GM08714 (cell line): ENCODE results near the gene PROM1.

Experiments
- H3K4me3 ChIP-seq: fragments of 200-500 bp; sonication (Bioruptor generic); 2 replicates; pipeline ENCODE4 v1.5.1; 2014; ENCODE audit warnings: mild to moderate bottlenecking, low read length, inconsistent platforms
- ZNF274 ChIP-seq: IDR thresholded peaks from 2 replicates; pipeline ENCODE4 v1.6.1; 2012; ENCODE audit warnings: mild to moderate bottlenecking, low read depth, low read length

Gene PROM1

DNA sequence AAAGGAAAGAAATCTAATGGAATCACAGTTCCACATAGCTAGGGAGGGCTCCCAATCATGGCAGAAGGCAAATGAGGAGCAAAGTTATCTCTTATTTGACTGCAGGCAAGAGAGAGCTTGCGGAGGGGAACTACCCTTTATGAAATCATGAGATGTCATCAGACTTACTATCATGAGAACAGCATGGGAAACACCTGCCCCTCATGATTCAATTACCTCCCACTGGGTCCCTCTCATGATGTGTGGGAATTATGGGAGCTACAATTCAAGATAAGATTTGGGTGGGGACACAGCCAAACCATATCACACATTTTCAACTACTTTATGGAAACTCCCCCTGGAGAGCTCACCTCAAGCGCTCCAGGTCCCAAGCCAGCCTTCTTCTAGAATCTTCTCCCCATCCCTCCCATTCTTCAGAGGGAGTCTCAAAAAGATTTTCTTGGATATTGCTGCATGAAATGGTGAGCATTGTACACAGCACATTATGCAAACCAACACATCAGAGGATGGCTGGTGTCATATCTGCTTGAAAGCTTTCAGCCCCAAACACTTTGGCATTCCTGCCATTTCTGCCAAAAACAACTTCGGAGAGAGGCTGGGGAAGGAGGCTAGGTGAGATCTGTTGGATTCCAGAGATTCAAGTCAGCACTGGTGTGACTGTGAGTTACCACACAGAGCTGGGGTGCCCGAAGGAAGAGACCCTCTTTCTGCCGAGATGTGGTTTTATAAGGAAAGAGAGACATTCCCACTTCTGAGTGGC is 152.2 kb downstream of the PROM1 start:
- no peak overlapping the region for H3K4me3 ChIP-seq
- no peak for TF ChIP-seq ZNF274

DNA sequence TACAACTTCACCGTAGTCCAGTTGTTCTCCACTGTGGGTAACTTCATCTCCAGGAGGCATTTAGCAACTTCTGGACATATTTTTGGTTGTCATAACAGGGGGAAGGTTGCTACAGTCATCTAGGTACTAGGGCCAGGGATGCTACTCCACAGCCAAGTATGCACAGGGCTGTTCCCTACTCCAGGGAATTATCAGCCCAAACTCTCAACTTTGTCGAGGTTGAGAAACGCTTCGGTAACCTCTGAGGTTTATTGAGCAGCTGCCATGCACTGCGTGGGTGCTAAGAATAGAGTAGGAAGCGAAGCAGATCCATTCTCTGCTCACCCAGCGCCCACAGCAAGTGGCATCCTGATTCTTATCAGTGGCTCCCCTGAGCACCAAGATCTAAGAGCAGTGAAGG is 153.5 kb downstream of the PROM1 start:
- H3K4me3 ChIP-seq: no peak overlapping the region
- TF ChIP-seq ZNF274: no peak

GRCh38 chr4:15929540-15929939 is 154.3 kb downstream of the PROM1 start:
- no peak overlapping the region for H3K4me3 ChIP-seq
- no peak for TF ChIP-seq ZNF274

GRCh38 chr4:15928883-15929282 is 154.9 kb downstream of the PROM1 start:
- TF ChIP-seq ZNF274: no peak
- no peak overlapping the region for H3K4me3 ChIP-seq

DNA sequence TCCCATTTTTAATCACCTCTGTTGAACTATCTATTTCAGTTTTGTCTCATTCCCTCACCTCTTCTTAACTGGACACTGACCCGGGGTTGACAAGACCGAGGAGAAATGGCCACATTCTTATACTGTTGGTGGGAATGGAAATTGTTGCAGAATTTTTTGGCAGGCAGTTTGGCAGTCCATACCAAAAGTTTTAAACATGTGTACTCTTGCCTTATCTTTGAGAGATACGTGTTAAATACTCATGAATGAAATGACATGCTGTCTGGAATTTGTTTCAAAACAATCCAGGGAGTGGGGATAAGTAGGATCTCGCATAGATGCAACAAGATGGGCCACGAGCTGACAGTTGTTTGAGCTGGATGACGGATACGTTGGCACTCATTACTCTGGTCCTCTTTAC is 157.3 kb downstream of the PROM1 start:
- TF ChIP-seq ZNF274: no peak
- no peak overlapping the region for H3K4me3 ChIP-seq

DNA sequence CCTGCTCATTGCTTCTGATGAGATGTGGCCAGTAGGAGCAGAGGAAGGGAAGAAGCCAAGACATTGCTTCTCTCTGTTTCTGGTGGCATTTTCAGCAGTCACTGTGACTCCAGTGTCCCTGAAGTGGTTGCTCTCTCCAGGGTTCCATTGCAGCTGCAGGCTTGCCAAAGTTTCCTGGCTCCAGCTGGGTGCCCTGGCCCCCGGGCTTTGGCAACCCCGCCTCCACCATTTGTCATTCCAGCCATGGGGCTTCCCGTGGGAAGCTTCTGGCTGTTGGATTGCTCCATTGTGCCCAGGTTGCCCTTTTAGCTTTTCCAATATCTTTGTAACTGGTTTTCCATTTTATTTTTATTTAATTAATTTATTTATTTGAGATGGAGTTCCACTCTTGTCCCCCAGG is 158.0 kb downstream of the PROM1 start:
- TF ChIP-seq ZNF274: no peak
- no peak overlapping the region for H3K4me3 ChIP-seq

DNA sequence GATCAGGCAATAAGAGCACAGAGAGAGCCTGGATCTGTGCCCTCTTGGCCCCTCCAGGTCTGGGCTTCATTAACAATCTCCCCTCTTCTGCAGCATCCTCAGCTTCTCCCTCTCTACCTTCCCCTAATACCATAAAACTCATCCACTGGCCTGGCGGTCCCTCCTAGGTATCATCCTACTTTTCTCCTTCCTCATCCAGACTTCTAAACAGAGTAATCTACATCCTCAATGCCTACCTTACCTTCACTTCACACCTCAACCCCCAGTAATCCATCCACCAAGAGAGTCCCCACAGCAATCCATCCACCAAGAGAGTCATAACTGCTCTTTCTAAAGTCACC is 162.3 kb downstream of the PROM1 start:
- no peak overlapping the region for H3K4me3 ChIP-seq
- TF ChIP-seq ZNF274: no peak

GRCh38 chr4:15920723-15921591 is 162.9 kb downstream of the PROM1 start:
- no peak overlapping the region for H3K4me3 ChIP-seq
- TF ChIP-seq ZNF274: no peak

GRCh38 chr4:15918484-15919129 is 165.2 kb downstream of the PROM1 start:
- TF ChIP-seq ZNF274: no peak
- no peak overlapping the region for H3K4me3 ChIP-seq
